ENCODE results near the gene IGSF3.

IGSF3 gene

GRCh38 chr1:116525440-116525839 lies 142.1 kb downstream of the IGSF3 start:
- Histone ChIP-seq H3K4me3 (ENCODE audit: low read length) (no peak overlapping the region), H3K4me1 (ENCODE audit: control insufficient read depth, insufficient read depth, low read length) (no peaks in the 10 kb centered on the region), H3K27me3 (ENCODE audit: control insufficient read depth, insufficient read depth, low read length) (no peaks in the 10 kb centered on the region), H3K9ac (ENCODE audit: low read length) (no peak overlapping the region), H3K36me3 (ENCODE audit: control insufficient read depth, insufficient read depth, low read length) (no peaks in the 10 kb centered on the region), H3K9me3 (ENCODE audit: control insufficient read depth, low read length) (no peaks in the 10 kb centered on the region)

Data from mucosa of stomach (tissue), 1 donor.